Upper lobe of right lung (tissue), 1 donor: Measurements from ENCODE around the gene POTEB2. TPM values are rescaled to one million over a fixed set of nuclear protein-coding genes. Genes with fewer than 3 reads are reported as not detected.
"Not testable (repeated sequence)": the region's sequence is repeated elsewhere in the genome, so short reads cannot be mapped to it uniquely, and the experiment has no call there.

Experiments
- ATAC-seq: fragments of 200-7000 bp; cut with Tn5 transposase; one replicate; pipeline ENCODE4 v1.9.1; 2020; ENCODE audit warnings: mild to moderate bottlenecking, moderate library complexity
- DNase-seq: peaks from one replicate; pipeline ENCODE4 v3.0.0-alpha.2; 2020
- H3K27ac ChIP-seq: fragments of 200-600 bp; one replicate; pipeline ENCODE4 v1.8.0; 2022
- H3K27me3 ChIP-seq: fragments of 200-600 bp; one replicate; pipeline ENCODE4 v1.8.0; 2022; ENCODE audit warnings: mild to moderate bottlenecking
- H3K36me3 ChIP-seq: fragments of 200-600 bp; one replicate; pipeline ENCODE4 v1.8.0; 2022
- H3K4me1 ChIP-seq: fragments of 200-600 bp; one replicate; pipeline ENCODE4 v1.8.0; 2022
- H3K4me3 ChIP-seq: fragments of 200-600 bp; one replicate; pipeline ENCODE4 v1.8.0; 2022; ENCODE audit warnings: mild to moderate bottlenecking
- H3K9me3 ChIP-seq: fragments of 200-600 bp; one replicate; pipeline ENCODE4 v1.8.0; 2022
- intact Hi-C: fragments of 100-400 bp; cut with DNase I; formaldehyde crosslinking; loops from one replicate; pipeline ENCODE4 v1.11.0; 2022
- long read RNA-seq: library from polyadenylated mRNA; unstranded; transcript quantifications from one replicate; pipeline ENCODE4 v2.0.0, GENCODE V29; 2021
- microRNA-seq: library from miRNA; unstranded; fragments of <30 nt; microRNA quantifications from one replicate; pipeline ENCODE4 v1.2.0, GENCODE V29; 2020; ENCODE audit warnings: borderline microRNAs expressed
- total RNA-seq: library from RNA; stranded (reverse); fragmentation: NEBNext Ultra II Directional; extraction: Animal tissue kit (Norgen Biotek cat#: 25700); gene quantifications from one replicate; pipeline ENCODE4 v1.2.1, GENCODE V29; 2021
- donor health status: DM: no; HTN: yes; CAD: no; lungs with severe emphysema.

The POTEB2 gene
- total RNA-seq = not detected
- long read RNA-seq = 0 reads

GRCh38 chr15:20866214-20866613, at the start of gene POTEB2:
Gene POTEB2 (minus strand): TSS chr15:20866314. CDS start chr15:20866281, 33 bp downstream.
- H3K4me1 ChIP-seq, DNase-seq, H3K9me3 ChIP-seq, H3K36me3 ChIP-seq, H3K4me3 ChIP-seq, H3K27ac ChIP-seq, H3K27me3 ChIP-seq, intact Hi-C loops, ATAC-seq: not testable (repeated sequence)

GRCh38 chr15:20879916-20880315, 13.8 kb upstream of the POTEB2 start:
- ATAC-seq, intact Hi-C loops, H3K36me3 ChIP-seq, H3K27ac ChIP-seq, H3K4me3 ChIP-seq, H3K27me3 ChIP-seq, DNase-seq, H3K4me1 ChIP-seq, H3K9me3 ChIP-seq: not testable (repeated sequence)

GRCh38 chr15:20878464-20878863, 12.3 kb upstream of the POTEB2 start:
- intact Hi-C loops, H3K27ac ChIP-seq, H3K9me3 ChIP-seq, H3K36me3 ChIP-seq, H3K4me3 ChIP-seq, DNase-seq, H3K4me1 ChIP-seq, ATAC-seq, H3K27me3 ChIP-seq: not testable (repeated sequence)

GRCh38 chr15:20877819-20878218, 11.7 kb upstream of the POTEB2 start:
- not testable (repeated sequence) for H3K4me3 ChIP-seq

More at GRCh38 chr15:20877819-20878218, 11.7 kb upstream of the POTEB2 start:
- intact Hi-C loops, H3K9me3 ChIP-seq, ATAC-seq, DNase-seq, H3K27me3 ChIP-seq, H3K36me3 ChIP-seq, H3K27ac ChIP-seq, H3K4me1 ChIP-seq: not testable (repeated sequence)

Small RNA genes within 50 kb of the gene (microRNA-seq; reads per million reads assigned to microRNA genes)
- not detected for gene MIR3118-2
